ENCODE results near the gene TSPAN7.

DNA sequence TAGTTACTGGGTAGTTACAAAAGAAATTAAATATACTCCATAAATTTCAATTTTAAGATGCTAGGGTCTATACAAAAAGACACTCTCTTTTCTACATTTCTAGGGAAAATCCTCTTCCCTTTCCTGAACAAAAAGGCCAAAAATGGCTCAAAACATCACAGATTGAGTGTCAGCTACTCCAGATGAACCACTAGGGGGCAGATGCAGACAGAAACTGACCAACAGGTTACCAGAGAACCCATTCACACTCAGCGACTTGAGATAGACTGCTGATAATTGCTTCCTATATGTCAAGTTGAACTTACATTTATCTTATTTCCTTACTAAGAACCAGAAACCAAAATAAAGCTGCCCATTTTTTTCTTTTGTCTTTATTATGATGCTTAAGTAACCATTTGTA is 156.5 kb downstream of the TSPAN7 start:
- TF ChIP-seq CTCF (conservative IDR thresholded peaks at IDR 0.05 in 1 of 2, IDR thresholded peaks at IDR 0.05 in 1 of 2; ENCODE audit: low read depth in 1 of 2, low read length in 2 of 2): peak; percentile 37 to 56
- no peak for TF ChIP-seq EZH2 (IDR thresholded peaks at IDR 0.05; ENCODE audit: low read length, missing control alignments)
